GM12873 (cell line): Measurements from ENCODE around the gene HSD17B7.

ENCODE experiments used
- TF ChIP-seq, protein P1 (sequence below): IDR thresholded peaks from 2 replicates; pipeline ENCODE4 v1.5.1; 2012; ENCODE audit warnings: low read depth, mild to moderate bottlenecking, moderate library complexity, low read length, control low read depth; ENCODE audit not compliant: insufficient read depth; ENCODE audit errors: missing control alignments

Gene HSD17B7

DNA sequence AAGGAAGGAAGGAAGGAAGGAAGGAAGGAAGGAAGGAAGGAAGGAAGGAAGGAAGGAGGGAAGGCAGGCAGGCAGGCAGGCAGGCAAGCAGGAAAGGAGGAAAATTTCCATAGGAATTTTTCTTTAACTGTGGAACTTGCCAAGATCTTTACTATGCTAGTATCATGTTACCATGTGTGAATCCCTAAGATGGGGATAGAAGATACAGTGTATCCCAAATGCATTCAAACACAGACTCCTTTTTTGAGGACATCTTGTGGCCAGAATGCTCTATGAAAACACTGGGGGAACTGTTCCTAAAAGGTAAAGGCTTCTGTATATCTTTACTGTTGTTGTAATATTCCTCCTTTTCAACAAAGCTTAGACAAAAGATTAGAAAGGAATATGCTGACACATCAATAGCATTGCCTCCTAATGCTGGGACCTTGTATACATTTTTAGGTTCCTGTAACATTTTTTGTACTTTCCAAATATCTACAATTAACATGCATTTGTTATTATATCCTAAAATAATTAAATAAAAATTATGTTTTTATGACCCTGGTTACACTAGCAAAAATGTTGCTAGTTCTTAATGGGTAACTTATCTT, 49.8 kb downstream of the HSD17B7 start:
- TF ChIP-seq, protein P1, sequence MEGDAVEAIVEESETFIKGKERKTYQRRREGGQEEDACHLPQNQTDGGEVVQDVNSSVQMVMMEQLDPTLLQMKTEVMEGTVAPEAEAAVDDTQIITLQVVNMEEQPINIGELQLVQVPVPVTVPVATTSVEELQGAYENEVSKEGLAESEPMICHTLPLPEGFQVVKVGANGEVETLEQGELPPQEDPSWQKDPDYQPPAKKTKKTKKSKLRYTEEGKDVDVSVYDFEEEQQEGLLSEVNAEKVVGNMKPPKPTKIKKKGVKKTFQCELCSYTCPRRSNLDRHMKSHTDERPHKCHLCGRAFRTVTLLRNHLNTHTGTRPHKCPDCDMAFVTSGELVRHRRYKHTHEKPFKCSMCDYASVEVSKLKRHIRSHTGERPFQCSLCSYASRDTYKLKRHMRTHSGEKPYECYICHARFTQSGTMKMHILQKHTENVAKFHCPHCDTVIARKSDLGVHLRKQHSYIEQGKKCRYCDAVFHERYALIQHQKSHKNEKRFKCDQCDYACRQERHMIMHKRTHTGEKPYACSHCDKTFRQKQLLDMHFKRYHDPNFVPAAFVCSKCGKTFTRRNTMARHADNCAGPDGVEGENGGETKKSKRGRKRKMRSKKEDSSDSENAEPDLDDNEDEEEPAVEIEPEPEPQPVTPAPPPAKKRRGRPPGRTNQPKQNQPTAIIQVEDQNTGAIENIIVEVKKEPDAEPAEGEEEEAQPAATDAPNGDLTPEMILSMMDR: no peak

DNA sequence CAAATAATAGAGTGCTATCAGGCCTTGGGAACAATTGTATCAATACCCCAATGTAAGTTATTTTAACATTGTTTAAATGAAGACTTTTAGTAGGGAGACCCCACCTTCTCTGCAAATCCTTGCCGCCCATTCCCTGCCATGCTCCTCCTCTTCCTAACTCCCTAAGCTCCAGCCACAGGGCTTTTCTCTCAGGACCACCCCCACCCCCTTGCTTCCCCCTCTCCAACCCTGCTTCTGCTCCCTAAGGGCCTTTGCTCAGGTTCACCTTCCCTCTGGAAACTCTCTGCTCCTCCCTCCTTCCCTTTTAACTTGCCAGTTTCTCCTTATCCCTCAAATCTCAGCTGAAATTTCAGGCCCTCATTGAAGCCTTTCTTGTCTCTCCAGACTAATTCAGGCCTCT, 53.7 kb downstream of the HSD17B7 start:
- TF ChIP-seq, protein P1: no peak

DNA sequence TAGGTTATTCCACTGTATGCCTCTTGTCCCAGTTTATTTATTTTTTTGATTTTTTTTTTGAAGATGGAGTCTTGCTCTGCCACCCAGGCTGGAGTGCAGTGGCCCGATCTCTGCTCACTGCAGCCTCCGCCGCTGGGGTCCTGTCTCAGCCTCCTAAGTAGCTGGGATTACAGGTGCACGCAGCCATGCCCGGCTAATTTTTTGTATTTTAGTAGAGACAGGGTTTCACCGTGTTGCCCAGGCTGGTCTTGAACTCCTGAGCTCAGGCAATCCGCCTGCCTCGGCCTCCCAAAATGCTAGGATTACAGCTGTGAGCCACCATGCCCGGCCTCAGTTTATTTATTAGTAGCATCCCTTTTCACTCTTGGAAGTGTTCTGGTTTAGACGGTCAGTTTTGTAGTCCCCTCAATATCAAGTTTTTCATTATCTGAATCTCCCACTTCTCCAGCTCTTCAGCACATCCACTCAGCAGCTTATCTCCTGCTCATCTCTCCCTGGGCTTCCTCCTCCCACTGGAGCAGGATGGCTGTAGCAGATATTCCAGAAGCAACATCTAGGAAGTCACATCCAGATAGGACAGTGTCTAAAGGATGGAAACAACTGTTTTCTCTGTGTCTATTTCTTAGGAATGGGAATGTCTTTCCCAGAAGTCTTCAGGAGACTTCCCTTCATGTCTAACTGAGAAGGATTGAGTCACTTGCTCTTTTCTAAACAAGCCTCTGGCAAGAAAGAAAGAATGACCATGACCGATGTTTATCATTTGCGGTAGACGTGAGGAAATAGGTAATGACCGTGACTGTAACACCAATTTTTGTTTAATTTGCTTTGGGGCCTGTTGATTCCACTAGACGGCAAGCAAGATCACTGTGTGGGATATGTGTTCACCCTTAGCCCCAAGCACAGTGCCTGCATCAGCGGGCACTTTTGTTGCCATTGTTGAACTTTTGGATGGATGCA, 56.0 kb downstream of the HSD17B7 start:
- TF ChIP-seq, protein P1: no peak

DNA sequence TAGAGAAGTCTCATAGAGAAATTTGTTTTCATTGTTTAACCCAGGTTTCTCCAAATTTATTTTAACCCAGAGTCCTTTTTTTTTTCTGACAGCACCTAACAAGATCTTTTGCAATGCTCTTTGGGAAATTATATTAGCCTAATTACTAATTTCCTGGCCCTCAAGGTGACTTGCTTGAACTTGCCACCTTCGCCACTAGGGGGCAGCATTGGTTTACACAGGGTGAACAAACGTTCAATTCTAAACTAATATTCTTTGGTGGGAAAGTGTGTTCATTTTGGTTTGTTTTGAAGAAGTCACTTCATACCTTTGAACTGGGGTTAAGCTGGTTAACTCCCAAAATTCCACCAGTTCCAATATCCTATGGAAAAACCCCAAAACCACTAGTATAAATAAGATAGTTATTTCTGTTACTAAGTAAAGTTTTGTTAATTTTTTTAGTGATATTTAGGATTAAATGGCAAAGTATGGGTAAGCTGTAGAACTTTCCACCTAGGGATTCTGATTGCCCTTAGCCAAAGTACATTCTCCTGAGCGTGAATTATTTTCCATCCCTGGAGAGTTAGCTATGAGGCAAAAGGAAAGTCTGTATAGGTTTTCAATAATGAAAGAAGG, 57.4 kb downstream of the HSD17B7 start:
- TF ChIP-seq, protein P1: peak; percentile 85

DNA sequence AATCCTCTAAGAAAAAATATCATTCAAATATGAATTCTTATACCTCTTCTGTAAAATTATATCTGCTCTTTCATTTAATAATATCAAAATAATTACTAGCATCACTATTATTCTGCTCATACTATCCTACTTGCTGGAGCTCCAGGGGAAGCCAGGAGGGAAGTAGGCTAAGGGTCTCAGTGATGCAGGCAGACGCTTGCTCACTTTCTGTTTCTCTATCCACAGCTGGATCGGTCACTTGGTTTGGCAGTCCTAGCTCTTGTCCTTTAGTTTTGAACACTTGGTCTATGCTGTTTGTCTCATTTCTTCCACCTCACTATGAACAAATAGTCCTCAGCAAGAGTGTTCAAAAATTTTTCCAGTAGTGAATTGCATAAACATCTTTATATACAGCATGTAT, 59.2 kb downstream of the HSD17B7 start:
- TF ChIP-seq, protein P1: no peak

DNA sequence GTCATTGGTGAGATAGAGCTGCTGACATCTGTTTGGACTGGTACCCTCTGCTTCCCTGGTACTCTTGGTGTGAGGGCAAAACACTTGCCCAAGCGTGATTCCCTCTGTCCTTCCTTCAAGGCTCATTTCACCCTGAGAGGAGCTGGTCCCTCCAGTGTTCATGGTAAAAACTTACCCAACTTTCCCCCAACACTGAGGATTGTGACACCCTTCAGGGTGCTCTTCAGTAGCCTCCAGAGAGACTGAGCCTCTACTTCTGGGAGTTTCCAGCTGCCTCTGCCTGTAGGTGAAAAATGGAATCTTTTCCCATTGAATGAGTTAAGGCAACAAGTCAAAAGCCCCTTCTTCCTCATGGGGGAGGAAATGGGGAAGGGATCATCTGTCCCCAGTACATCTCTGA, 60.8 kb downstream of the HSD17B7 start:
- TF ChIP-seq, protein P1: no peak
